Chondrocyte (in vitro differentiated cells): ENCODE results near the gene PDE4D. TPM values are rescaled to one million over a fixed set of nuclear protein-coding genes. Genes with fewer than 3 reads are reported as not detected.

Source experiments
- DNase-seq: peaks from one replicate; pipeline ENCODE4 v3.0.0; 2021; ENCODE audit warnings: mixed read lengths, low spot score
- H3K27ac Mint-ChIP-seq: one replicate; pipeline ENCODE4 v1.8.0; 2021; ENCODE audit warnings: mild to moderate bottlenecking, moderate library complexity, mixed read lengths; ENCODE audit not compliant: unreplicated experiment
- H3K27me3 Mint-ChIP-seq: 2 replicates; pipeline ENCODE4 v1.8.0; 2021; ENCODE audit warnings: low read depth, mixed read lengths
- H3K36me3 Mint-ChIP-seq: 2 replicates; pipeline ENCODE4 v1.8.0; 2021; ENCODE audit warnings: low read depth, mixed read lengths
- H3K4me1 Mint-ChIP-seq: 2 replicates; pipeline ENCODE4 v1.8.0; 2021; ENCODE audit warnings: low read depth, mild to moderate bottlenecking, mixed read lengths
- H3K4me3 Mint-ChIP-seq: one replicate; pipeline ENCODE4 v1.8.0; 2021; ENCODE audit warnings: mild to moderate bottlenecking, moderate library complexity, mixed read lengths; ENCODE audit not compliant: unreplicated experiment
- H3K9me3 Mint-ChIP-seq: 2 replicates; pipeline ENCODE4 v1.8.0; 2021; ENCODE audit warnings: low read depth, mixed read lengths
- CTCF ChIP-seq: fragments of 200-600 bp; sonication (generic); IDR thresholded peaks from 2 replicates; pipeline ENCODE4 v1.5.0; 2021; ENCODE audit warnings: antibody characterized with exemption, mild to moderate bottlenecking, moderate library complexity
- total RNA-seq: library from RNA; stranded (reverse); gene quantifications from 3 replicates; pipeline ENCODE4 v1.2.1, GENCODE V29; 2021

The PDE4D gene
- total RNA-seq, 1 donor from 2014 or later: 21.1 TPM

GRCh38 chr5:59097116-59097515 is 796.4 kb downstream of the PDE4D start:
- no peak for TF ChIP-seq CTCF
- Mint-ChIP-seq H3K4me1 (peaks cover 6% of the 10 kb centered on the region), H3K36me3 (no peaks in the 10 kb centered on the region), H3K4me3 (no peak overlapping the region), H3K9me3 (no peaks in the 10 kb centered on the region), H3K27ac (no peak overlapping the region), H3K27me3 (no peaks in the 10 kb centered on the region)
- no peak for DNase-seq

DNA sequence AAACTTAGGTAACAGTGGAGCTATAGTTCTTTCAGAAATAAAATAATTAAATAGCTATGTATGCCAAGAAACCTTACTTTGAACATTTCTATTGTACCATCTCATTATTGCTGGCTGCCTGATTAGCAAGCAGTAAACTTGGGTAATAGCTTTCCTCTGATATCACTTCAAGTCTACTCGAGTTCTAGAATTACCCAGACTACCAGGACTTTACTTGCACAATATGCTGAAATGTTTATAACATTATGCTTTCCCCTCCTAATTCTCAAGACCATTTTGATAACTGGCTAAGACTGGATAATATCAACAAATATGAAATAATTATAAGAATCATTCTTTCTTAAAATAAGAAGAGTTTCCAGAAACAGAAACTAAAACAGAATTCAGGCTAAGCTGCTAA is 798.0 kb downstream of the PDE4D start:
- DNase-seq: no peak

GRCh38 chr5:59094864-59095263 is 798.7 kb downstream of the PDE4D start:
- no peak for TF ChIP-seq CTCF
- Mint-ChIP-seq H3K4me1 (peaks cover 6% of the 10 kb centered on the region), H3K36me3 (no peaks in the 10 kb centered on the region), H3K27ac (no peak overlapping the region), H3K9me3 (no peaks in the 10 kb centered on the region), H3K4me3 (no peak overlapping the region), H3K27me3 (no peaks in the 10 kb centered on the region)
- no peak for DNase-seq

More for the DNA sequence above, 798.0 kb downstream of the PDE4D start:
- H3K36me3 Mint-ChIP-seq: no peaks in the 10 kb centered on the region
- no peak overlapping the region for H3K27ac Mint-ChIP-seq
- no peaks in the 10 kb centered on the region for H3K9me3 Mint-ChIP-seq
- H3K4me3 Mint-ChIP-seq: no peak overlapping the region
- H3K27me3 Mint-ChIP-seq: no peaks in the 10 kb centered on the region
- peaks cover 6% of the 10 kb centered on the region for H3K4me1 Mint-ChIP-seq
- TF ChIP-seq CTCF: no peak

GRCh38 chr5:59093329-59093728 is 800.2 kb downstream of the PDE4D start:
- DNase-seq: no peak
- Mint-ChIP-seq H3K27me3 (no peaks in the 10 kb centered on the region), H3K27ac (no peak overlapping the region), H3K4me1 (peaks cover 6% of the 10 kb centered on the region), H3K4me3 (no peak overlapping the region), H3K36me3 (no peaks in the 10 kb centered on the region), H3K9me3 (no peaks in the 10 kb centered on the region)
- no peak for TF ChIP-seq CTCF

DNA sequence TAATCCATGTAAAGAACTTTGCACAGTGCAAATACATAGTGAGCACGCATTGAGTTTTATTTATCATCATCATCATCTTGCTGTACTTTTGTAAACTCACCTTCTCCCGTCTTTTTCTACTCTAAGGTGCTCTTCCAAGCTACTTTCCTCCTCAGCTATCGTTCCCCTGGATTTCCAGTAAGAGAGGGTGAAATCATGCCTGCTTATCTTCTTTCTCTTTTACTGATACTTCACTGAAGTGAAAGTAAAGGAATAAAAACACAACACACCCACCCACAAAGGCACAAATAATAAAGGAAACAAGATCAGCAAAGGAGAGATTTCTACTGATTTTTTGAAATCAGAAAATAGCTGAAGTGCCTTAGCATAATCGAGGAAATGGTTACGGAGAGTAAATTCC is 800.8 kb downstream of the PDE4D start:
- Mint-ChIP-seq H3K27ac (no peak overlapping the region), H3K4me3 (no peak overlapping the region), H3K36me3 (no peaks in the 10 kb centered on the region), H3K27me3 (no peaks in the 10 kb centered on the region), H3K9me3 (no peaks in the 10 kb centered on the region), H3K4me1 (peaks cover 6% of the 10 kb centered on the region)
- no peak for TF ChIP-seq CTCF
- DNase-seq: no peak
